HepG2 (cell line): Measurements from ENCODE around the gene TRPC1. TPM values are rescaled to one million over a fixed set of nuclear protein-coding genes. Genes with fewer than 3 reads are reported as not detected.

Experiments used
- FOSL2 ChIP-seq: sonication (generic); formaldehyde crosslinking; IDR thresholded peaks from 2 replicates; pipeline ENCODE4 v1.4.0; 2020; ENCODE audit warnings: missing genetic modification reagents
- FOXP1 ChIP-seq, 2 experiments: fragments of 450-650 bp in 1 of 2; IDR thresholded peaks; 2 replicates each; pipeline ENCODE4 v1.6.1; 2017 to 2018; ENCODE audit warnings: antibody characterized with exemption in 1 of 2
- HDAC2 ChIP-seq: sonication (generic); formaldehyde crosslinking; IDR thresholded peaks from 2 replicates; pipeline ENCODE4 v1.4.0; 2020; ENCODE audit warnings: missing genetic modification reagents
- HOXA3 ChIP-seq: sonication (generic); formaldehyde crosslinking; IDR thresholded peaks from 2 replicates; pipeline ENCODE4 v1.5.0; 2020; ENCODE audit warnings: missing genetic modification reagents
- IRF9 ChIP-seq: sonication (generic); formaldehyde crosslinking; IDR thresholded peaks from 2 replicates; pipeline ENCODE4 v1.8.0; 2022; ENCODE audit warnings: missing genetic modification reagents, mild to moderate bottlenecking, borderline replicate concordance
- MIER3 ChIP-seq: IDR thresholded peaks from 2 replicates; pipeline ENCODE4 v1.6.1; 2016; ENCODE audit warnings: missing compliant biosample characterization, borderline replicate concordance
- MYC ChIP-seq: sonication (generic); formaldehyde crosslinking; IDR thresholded peaks from 2 replicates; pipeline ENCODE4 v1.9.0; 2021; ENCODE audit warnings: missing genetic modification reagents, borderline replicate concordance
- RBAK ChIP-seq: sonication (generic); formaldehyde crosslinking; IDR thresholded peaks from 2 replicates; pipeline ENCODE4 v1.5.1; 2020; ENCODE audit warnings: mild to moderate bottlenecking, missing genetic modification reagents
- RFXAP ChIP-seq: sonication (generic); formaldehyde crosslinking; IDR thresholded peaks from 2 replicates; pipeline ENCODE4 v1.4.0; 2020; ENCODE audit warnings: missing genetic modification reagents, borderline replicate concordance
- RXRB ChIP-seq: IDR thresholded peaks from 2 replicates; pipeline ENCODE4 v1.6.1; 2016; ENCODE audit warnings: borderline replicate concordance, missing genetic modification reagents, missing compliant biosample characterization
- SAFB2 ChIP-seq: sonication (generic); formaldehyde crosslinking; IDR thresholded peaks from 2 replicates; pipeline ENCODE4 v1.5.1; 2020; ENCODE audit warnings: missing genetic modification reagents, low read depth, mild to moderate bottlenecking, borderline replicate concordance
- SALL2 ChIP-seq: sonication (generic); formaldehyde crosslinking; IDR thresholded peaks from 2 replicates; pipeline ENCODE4 v1.8.1; 2023; ENCODE audit warnings: mild to moderate bottlenecking, missing genetic modification reagents, inconsistent platforms
- TEAD2 ChIP-seq: sonication (generic); formaldehyde crosslinking; IDR thresholded peaks from 2 replicates; pipeline ENCODE4 v1.9.0; 2021; ENCODE audit warnings: missing genetic modification reagents
- ZHX1 ChIP-seq: sonication (generic); formaldehyde crosslinking; IDR thresholded peaks from 2 replicates; pipeline ENCODE4 v1.8.1; 2022; ENCODE audit warnings: low read depth, mild to moderate bottlenecking, missing genetic modification reagents
- ZMYM3 ChIP-seq: sonication (generic); formaldehyde crosslinking; IDR thresholded peaks from 2 replicates; pipeline ENCODE4 v1.5.1; 2020; ENCODE audit warnings: mild to moderate bottlenecking, missing genetic modification reagents
- ZMYM4 ChIP-seq: sonication (generic); formaldehyde crosslinking; IDR thresholded peaks from 2 replicates; pipeline ENCODE4 v1.8.1; 2023; ENCODE audit warnings: mild to moderate bottlenecking, missing genetic modification reagents
- ZNF460 ChIP-seq: sonication (generic); formaldehyde crosslinking; IDR thresholded peaks from 2 replicates; pipeline ENCODE4 v1.5.1; 2020; ENCODE audit warnings: missing genetic modification reagents, mild to moderate bottlenecking, borderline replicate concordance
- ZNF670 ChIP-seq: sonication (generic); formaldehyde crosslinking; IDR thresholded peaks from 2 replicates; pipeline ENCODE4 v1.8.0; 2022; ENCODE audit warnings: mild to moderate bottlenecking, missing genetic modification reagents, borderline replicate concordance
- polyA plus RNA-seq, 8 experiments: library from polyadenylated mRNA; depleted of rRNA in 3 of 8; stranded (reverse) in 7 of 8; unstranded in 1 of 8; fragments of >200 nt; fragmentation: Illumina TruSeq in 4 of 8; extraction: Trizol in 4 of 8; gene quantifications; 2 replicates each; pipeline versions ENCODE4 v1.2.1 to v1.2.3, GENCODE V29; 2011 to 2016; ENCODE audit warnings: low read depth in 4 of 8, missing spikeins in 1 of 8, mixed read lengths in 1 of 8; ENCODE audit not compliant: insufficient read depth in 1 of 8
- total RNA-seq, 5 experiments: library from RNA; depleted of rRNA; stranded (reverse); fragments of >200 nt; fragmentation: Illumina TruSeq; extraction: Trizol; gene quantifications; 2 replicates each; pipeline ENCODE4 v1.2.3, GENCODE V29; 2016; ENCODE audit warnings: low read depth in 1 of 5
- TF ChIP-seq, protein P1 (sequence below): sonication (generic); formaldehyde crosslinking; IDR thresholded peaks from 2 replicates; pipeline ENCODE4 v1.5.0; 2020; ENCODE audit warnings: mild to moderate bottlenecking, missing genetic modification reagents, moderate library complexity
- TF ChIP-seq, protein P2 (sequence below): sonication (generic); formaldehyde crosslinking; IDR thresholded peaks from 2 replicates; pipeline ENCODE4 v1.4.0; 2020; ENCODE audit warnings: missing genetic modification reagents

TRPC1 gene
- total and polyA plus RNA-seq, 2 of the 13 experiments (the other 11 are each of a cell fraction or from before 2014, with no cell fraction given): 10.8 to 13.1 TPM

DNA sequence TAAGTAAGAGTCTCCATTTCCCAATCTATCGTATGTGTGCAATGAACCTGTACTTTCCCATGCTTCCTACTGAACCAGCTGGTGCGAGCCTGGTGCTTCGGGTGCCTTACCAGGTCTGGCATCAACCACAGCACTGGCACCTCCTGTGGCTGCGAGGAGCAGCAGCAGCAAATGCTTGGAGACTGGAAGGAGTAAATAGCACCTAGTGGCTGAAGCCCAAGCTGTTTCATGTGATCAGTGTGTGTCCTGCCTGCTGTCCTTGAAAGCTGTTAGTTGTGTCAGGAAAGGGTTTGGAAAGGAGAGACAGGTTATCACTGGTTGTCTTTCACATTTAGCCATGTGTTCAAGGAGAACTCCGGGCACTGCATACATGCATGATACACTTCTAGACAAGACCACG lies 133.2 kb downstream of the TRPC1 start (continued):
- TF ChIP-seq RFXAP (CRISPR knock-in tag) (no peak), IRF9 (CRISPR knock-in tag) (no peak), ZMYM4 (CRISPR knock-in tag) (peak; percentile 77), MYC (CRISPR knock-in tag) (peak; percentile 38; the same call in 1 of the 2 replicates), SALL2 (CRISPR knock-in tag) (0 out of 2 replicates have a peak, but pooled peaks have one; percentile 26), FOXP1 (IDR thresholded peaks at IDR 0.05) (no peak), FOXP1 (CRISPR knock-in tag; IDR thresholded peaks at IDR 0.05) (peak; percentile 69), ZHX1 (no peak), RXRB (CRISPR knock-in tag) (peak; percentile 45; the same call in 1 of the 2 replicates), SAFB2 (CRISPR knock-in tag) (no peak), ZMYM3 (CRISPR knock-in tag) (peak; percentile 38; the same call in 1 of the 2 replicates), MIER3 (CRISPR knock-in tag) (0 out of 2 replicates have a peak, but pooled peaks have one; percentile 48), ZNF460 (CRISPR knock-in tag) (no peak), HDAC2 (CRISPR knock-in tag) (peak; percentile 57; the same call in 1 of the 2 replicates), HOXA3 (CRISPR knock-in tag) (peak; percentile 40), ZNF670 (CRISPR knock-in tag) (0 out of 2 replicates have a peak, but pooled peaks have one; percentile 45), RBAK (no peak), TEAD2 (CRISPR knock-in tag) (no peak), FOSL2 (CRISPR knock-in tag) (peak; percentile 33; the same call in 1 of the 2 replicates)
- TF ChIP-seq, protein P1, sequence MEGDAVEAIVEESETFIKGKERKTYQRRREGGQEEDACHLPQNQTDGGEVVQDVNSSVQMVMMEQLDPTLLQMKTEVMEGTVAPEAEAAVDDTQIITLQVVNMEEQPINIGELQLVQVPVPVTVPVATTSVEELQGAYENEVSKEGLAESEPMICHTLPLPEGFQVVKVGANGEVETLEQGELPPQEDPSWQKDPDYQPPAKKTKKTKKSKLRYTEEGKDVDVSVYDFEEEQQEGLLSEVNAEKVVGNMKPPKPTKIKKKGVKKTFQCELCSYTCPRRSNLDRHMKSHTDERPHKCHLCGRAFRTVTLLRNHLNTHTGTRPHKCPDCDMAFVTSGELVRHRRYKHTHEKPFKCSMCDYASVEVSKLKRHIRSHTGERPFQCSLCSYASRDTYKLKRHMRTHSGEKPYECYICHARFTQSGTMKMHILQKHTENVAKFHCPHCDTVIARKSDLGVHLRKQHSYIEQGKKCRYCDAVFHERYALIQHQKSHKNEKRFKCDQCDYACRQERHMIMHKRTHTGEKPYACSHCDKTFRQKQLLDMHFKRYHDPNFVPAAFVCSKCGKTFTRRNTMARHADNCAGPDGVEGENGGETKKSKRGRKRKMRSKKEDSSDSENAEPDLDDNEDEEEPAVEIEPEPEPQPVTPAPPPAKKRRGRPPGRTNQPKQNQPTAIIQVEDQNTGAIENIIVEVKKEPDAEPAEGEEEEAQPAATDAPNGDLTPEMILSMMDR (CRISPR knock-in tag): peak; percentile 67
- TF ChIP-seq, protein P2, sequence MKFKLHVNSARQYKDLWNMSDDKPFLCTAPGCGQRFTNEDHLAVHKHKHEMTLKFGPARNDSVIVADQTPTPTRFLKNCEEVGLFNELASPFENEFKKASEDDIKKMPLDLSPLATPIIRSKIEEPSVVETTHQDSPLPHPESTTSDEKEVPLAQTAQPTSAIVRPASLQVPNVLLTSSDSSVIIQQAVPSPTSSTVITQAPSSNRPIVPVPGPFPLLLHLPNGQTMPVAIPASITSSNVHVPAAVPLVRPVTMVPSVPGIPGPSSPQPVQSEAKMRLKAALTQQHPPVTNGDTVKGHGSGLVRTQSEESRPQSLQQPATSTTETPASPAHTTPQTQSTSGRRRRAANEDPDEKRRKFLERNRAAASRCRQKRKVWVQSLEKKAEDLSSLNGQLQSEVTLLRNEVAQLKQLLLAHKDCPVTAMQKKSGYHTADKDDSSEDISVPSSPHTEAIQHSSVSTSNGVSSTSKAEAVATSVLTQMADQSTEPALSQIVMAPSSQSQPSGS (CRISPR knock-in tag): 0 out of 2 replicates have a peak, but pooled peaks have one; percentile 34
